ENCODE measurements around the gene PROC. TPM values are rescaled to one million over a fixed set of nuclear protein-coding genes. Genes with fewer than 3 reads are reported as not detected.

The PROC gene
- total and polyA plus RNA-seq, 9 donors: 0.51 to 1.1 TPM; not detected in 7

DNA sequence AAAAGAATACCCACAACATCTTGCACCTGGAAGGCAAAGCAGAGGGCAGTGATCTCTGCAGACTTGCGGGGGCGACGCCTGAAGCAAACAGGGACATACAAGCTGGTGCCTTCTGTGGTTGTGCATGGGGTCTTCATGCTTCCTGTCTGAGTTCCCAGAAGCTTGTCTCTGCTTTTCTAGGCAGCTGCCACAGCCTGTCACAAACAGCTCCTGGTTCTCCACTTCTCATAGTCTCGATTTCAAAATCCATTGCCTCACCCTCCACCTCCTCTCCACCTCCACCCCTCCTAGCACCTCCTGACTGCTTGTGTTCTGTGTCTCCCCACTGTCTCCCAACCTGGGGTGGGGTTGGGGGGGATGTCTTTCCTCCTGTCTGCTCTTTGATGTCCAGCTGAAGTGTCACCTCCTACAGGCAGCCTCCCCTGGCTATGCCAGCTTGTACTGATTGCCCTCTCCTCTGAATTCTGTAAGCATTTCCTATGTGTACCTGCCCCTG lies 1.7 kb upstream of the PROC start:
- peaks cover 7% of the 10 kb centered on the region for H3K4me1 ChIP-seq (ENCODE audit: insufficient read depth)
- H3K27ac ChIP-seq: no peak overlapping the region
- TF ChIP-seq, protein P1, sequence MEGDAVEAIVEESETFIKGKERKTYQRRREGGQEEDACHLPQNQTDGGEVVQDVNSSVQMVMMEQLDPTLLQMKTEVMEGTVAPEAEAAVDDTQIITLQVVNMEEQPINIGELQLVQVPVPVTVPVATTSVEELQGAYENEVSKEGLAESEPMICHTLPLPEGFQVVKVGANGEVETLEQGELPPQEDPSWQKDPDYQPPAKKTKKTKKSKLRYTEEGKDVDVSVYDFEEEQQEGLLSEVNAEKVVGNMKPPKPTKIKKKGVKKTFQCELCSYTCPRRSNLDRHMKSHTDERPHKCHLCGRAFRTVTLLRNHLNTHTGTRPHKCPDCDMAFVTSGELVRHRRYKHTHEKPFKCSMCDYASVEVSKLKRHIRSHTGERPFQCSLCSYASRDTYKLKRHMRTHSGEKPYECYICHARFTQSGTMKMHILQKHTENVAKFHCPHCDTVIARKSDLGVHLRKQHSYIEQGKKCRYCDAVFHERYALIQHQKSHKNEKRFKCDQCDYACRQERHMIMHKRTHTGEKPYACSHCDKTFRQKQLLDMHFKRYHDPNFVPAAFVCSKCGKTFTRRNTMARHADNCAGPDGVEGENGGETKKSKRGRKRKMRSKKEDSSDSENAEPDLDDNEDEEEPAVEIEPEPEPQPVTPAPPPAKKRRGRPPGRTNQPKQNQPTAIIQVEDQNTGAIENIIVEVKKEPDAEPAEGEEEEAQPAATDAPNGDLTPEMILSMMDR (IDR thresholded peaks at IDR 0.05): no peak
- no peak for TF ChIP-seq POLR2A (IDR thresholded peaks at IDR 0.05)
- no peak for TF ChIP-seq EP300 (IDR thresholded peaks at IDR 0.05)
- no peaks in the 10 kb centered on the region for H3K27me3 ChIP-seq
- DNase-seq: no peak
- 12 to 34% (median 15%) methylated on average over 4 of the region's 4 CpGs for WGBS, 3 donors
- no peak overlapping the region for H3K4me3 ChIP-seq
- H3K9me3 ChIP-seq: no peaks in the 10 kb centered on the region
- intact Hi-C loops (cut with DNase I): no loop called here
- no peaks in the 10 kb centered on the region for H3K36me3 ChIP-seq

DNA sequence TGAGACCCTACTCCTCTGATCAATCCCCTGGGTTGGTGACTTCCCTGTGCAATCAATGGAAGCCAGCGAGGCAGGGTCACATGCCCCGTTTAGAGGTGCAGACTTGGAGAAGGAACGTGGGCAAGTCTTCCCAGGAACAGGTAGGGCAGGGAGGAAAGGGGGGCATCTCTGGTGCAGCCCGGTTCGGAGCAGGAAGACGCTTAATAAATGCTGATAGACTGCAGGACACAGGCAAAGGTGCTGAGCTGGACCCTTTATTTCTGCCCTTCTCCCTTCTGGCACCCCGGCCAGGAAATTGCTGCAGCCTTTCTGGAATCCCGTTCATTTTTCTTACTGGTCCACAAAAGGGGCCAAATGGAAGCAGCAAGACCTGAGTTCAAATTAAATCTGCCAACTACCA lies 821 bp upstream of the PROC start:
- TF ChIP-seq EP300 (IDR thresholded peaks at IDR 0.05) (no peak), POLR2A (IDR thresholded peaks at IDR 0.05) (no peak)
- TF ChIP-seq, protein P1 (IDR thresholded peaks at IDR 0.05): no peak
- H3K27me3 ChIP-seq: no peaks in the 10 kb centered on the region

DNA sequence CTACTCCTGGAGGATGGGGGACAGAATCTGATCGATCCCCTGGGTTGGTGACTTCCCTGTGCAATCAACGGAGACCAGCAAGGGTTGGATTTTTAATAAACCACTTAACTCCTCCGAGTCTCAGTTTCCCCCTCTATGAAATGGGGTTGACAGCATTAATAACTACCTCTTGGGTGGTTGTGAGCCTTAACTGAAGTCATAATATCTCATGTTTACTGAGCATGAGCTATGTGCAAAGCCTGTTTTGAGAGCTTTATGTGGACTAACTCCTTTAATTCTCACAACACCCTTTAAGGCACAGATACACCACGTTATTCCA lies 844 bp downstream of the PROC start:
- Histone ChIP-seq H3K27ac (no peak overlapping the region), H3K4me1 (ENCODE audit: insufficient read depth) (peaks cover 6% of the 10 kb centered on the region), H3K27me3 (no peaks in the 10 kb centered on the region), H3K4me3 (no peak overlapping the region), H3K9me3 (no peaks in the 10 kb centered on the region), H3K36me3 (no peaks in the 10 kb centered on the region)
- DNase-seq: no peak
- WGBS, 3 donors: 86 to 88% (median 88%) methylated on average over 4 of the region's 4 CpGs
- TF ChIP-seq POLR2A (IDR thresholded peaks at IDR 0.05) (no peak), EP300 (IDR thresholded peaks at IDR 0.05) (no peak)
- intact Hi-C loops (cut with DNase I): no loop called here

More for the DNA sequence above, 821 bp upstream of the PROC start:
- intact Hi-C loops (cut with DNase I): no loop called here
- no peaks in the 10 kb centered on the region for H3K9me3 ChIP-seq
- peaks cover 6% of the 10 kb centered on the region for H3K4me1 ChIP-seq (ENCODE audit: insufficient read depth)
- H3K36me3 ChIP-seq: no peaks in the 10 kb centered on the region
- WGBS, 3 donors: 80 to 89% (median 85%) methylated on average over 8 of the region's 8 CpGs
- no peak for DNase-seq
- no peak overlapping the region for H3K4me3 ChIP-seq
- H3K27ac ChIP-seq: no peak overlapping the region

DNA sequence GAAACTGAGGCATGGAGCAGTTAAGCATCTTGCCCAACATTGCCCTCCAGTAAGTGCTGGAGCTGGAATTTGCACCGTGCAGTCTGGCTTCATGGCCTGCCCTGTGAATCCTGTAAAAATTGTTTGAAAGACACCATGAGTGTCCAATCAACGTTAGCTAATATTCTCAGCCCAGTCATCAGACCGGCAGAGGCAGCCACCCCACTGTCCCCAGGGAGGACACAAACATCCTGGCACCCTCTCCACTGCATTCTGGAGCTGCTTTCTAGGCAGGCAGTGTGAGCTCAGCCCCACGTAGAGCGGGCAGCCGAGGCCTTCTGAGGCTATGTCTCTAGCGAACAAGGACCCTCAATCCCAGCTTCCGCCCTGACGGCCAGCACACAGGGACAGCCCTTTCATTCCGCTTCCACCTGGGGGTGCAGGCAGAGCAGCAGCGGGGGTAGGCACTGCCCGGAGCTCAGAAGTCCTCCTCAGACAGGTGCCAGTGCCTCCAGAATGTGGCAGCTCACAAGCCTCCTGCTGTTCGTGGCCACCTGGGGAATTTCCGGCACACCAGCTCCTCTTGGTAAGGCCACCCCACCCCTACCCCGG lies 1.3 kb downstream of the PROC start:
- TF ChIP-seq, protein P1 (IDR thresholded peaks at IDR 0.05): no peak
- TF ChIP-seq EP300 (IDR thresholded peaks at IDR 0.05): no peak
- TF ChIP-seq POLR2A (IDR thresholded peaks at IDR 0.05): no peak
- WGBS, 3 donors: 82 to 84% (median 83%) methylated on average over 15 of the region's 15 CpGs
- intact Hi-C loops (cut with DNase I): no loop called here
- Histone ChIP-seq H3K9me3 (no peaks in the 10 kb centered on the region), H3K4me3 (no peak overlapping the region), H3K27ac (no peak overlapping the region), H3K4me1 (ENCODE audit: insufficient read depth) (peaks cover 6% of the 10 kb centered on the region), H3K36me3 (no peaks in the 10 kb centered on the region), H3K27me3 (no peaks in the 10 kb centered on the region)
- no peak for DNase-seq

DNA sequence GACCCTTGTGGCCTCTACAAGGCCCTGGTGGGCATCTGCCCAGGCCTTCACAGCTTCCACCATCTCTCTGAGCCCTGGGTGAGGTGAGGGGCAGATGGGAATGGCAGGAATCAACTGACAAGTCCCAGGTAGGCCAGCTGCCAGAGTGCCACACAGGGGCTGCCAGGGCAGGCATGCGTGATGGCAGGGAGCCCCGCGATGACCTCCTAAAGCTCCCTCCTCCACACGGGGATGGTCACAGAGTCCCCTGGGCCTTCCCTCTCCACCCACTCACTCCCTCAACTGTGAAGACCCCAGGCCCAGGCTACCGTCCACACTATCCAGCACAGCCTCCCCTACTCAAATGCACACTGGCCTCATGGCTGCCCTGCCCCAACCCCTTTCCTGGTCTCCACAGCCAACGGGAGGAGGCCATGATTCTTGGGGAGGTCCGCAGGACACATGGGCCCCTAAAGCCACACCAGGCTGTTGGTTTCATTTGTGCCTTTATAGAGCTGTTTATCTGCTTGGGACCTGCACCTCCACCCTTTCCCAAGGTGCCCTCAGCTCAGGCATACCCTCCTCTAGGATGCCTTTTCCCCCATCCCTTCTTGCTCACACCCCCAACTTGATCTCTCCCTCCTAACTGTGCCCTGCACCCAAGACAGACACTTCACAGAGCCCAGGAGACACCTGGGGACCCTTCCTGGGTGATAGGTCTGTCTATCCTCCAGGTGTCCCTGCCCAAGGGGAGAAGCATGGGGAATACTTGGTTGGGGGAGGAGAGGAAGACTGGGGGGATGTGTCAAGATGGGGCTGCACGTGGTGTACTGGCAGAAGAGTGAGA lies 2.0 kb downstream of the PROC start:
- no peak for TF ChIP-seq POLR2A (IDR thresholded peaks at IDR 0.05)
- TF ChIP-seq, protein P1 (IDR thresholded peaks at IDR 0.05): no peak
- no peak for TF ChIP-seq EP300 (IDR thresholded peaks at IDR 0.05)
- WGBS, 3 donors: 63 to 72% (median 65%) methylated on average over 8 of the region's 8 CpGs
- no peak for DNase-seq
- Histone ChIP-seq H3K9me3 (no peaks in the 10 kb centered on the region), H3K27ac (no peak overlapping the region), H3K27me3 (no peaks in the 10 kb centered on the region), H3K36me3 (no peaks in the 10 kb centered on the region), H3K4me3 (no peak overlapping the region), H3K4me1 (ENCODE audit: insufficient read depth) (peaks cover 6% of the 10 kb centered on the region)
- intact Hi-C loops (cut with DNase I): no loop called here

Data from ovary (tissue), 9 donors.